Measurements from ENCODE around the gene DLGAP1.
"Not testable (repeated sequence)": the region's sequence is repeated elsewhere in the genome, so short reads cannot be mapped to it uniquely, and the experiment has no call there.

- not testable (repeated sequence) for TF ChIP-seq POLR2AphosphoS5 (IDR thresholded peaks at IDR 0.05); EZH2 (IDR thresholded peaks at IDR 0.05; ENCODE audit: borderline replicate concordance, insufficient read depth, low read length, poor library complexity, severe bottlenecking); CTCF (IDR thresholded peaks at IDR 0.05; ENCODE audit: poor library complexity, severe bottlenecking); EP300 (conservative IDR thresholded peaks at IDR 0.05; ENCODE audit: poor library complexity, severe bottlenecking); REST (IDR thresholded peaks at IDR 0.05; ENCODE audit: borderline replicate concordance); MXI1 (conservative IDR thresholded peaks at IDR 0.05; ENCODE audit: poor library complexity, severe bottlenecking); RAD21 (conservative IDR thresholded peaks at IDR 0.05); TAF1 (IDR thresholded peaks at IDR 0.05; ENCODE audit: low read depth)
Observed at GRCh38 chr18:4311945-4312344, 143.2 kb downstream of the DLGAP1 start.

Data from neural cell (in vitro differentiated cells).